Gastrocnemius medialis (tissue), 4 donors: ENCODE measurements around the gene THSD7B.

Experiments
- POLR2A ChIP-seq, 2 donors: fragments of 450-650 bp; IDR thresholded peaks; one replicate each; pipeline ENCODE4 v1.6.1; 2017; ENCODE audit warnings: antibody characterized with exemption in 2 of 2, mild to moderate bottlenecking in 2 of 2, moderate library complexity in 2 of 2
- TF ChIP-seq, protein P1 (sequence below), 5 experiments: fragments of 450-650 bp in 3 of 5; fragments of 200-600 bp in 2 of 5; sonication (generic) in 2 of 5; IDR thresholded peaks in 4 of 5; conservative IDR thresholded peaks in 1 of 5; 1 replicate in 4 of 5; 2 replicates in 1 of 5; pipeline ENCODE4 v1.5.1; 2016 to 2019; ENCODE audit warnings: antibody characterized with exemption in 5 of 5, mild to moderate bottlenecking in 3 of 5, moderate library complexity in 3 of 5

DNA sequence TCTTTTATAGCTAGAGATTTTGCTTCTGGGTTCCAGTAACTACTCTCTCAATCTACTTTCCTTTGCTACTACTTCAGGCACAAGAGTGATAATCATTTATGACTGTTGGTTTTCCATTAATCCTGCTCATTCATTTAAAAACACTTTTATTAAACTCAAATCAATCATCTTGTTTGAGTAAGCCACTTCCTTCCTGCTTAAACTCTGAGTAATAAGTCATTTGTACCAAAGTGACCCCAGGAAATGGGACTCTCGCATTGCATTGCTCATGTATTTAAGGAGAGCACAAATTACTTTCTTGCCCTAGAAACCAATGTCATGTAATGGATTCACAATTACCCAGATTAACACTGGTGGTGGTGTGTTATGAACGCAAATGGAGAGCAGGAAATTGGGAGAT is 928.2 kb downstream of the THSD7B start:
- TF ChIP-seq, protein P1, sequence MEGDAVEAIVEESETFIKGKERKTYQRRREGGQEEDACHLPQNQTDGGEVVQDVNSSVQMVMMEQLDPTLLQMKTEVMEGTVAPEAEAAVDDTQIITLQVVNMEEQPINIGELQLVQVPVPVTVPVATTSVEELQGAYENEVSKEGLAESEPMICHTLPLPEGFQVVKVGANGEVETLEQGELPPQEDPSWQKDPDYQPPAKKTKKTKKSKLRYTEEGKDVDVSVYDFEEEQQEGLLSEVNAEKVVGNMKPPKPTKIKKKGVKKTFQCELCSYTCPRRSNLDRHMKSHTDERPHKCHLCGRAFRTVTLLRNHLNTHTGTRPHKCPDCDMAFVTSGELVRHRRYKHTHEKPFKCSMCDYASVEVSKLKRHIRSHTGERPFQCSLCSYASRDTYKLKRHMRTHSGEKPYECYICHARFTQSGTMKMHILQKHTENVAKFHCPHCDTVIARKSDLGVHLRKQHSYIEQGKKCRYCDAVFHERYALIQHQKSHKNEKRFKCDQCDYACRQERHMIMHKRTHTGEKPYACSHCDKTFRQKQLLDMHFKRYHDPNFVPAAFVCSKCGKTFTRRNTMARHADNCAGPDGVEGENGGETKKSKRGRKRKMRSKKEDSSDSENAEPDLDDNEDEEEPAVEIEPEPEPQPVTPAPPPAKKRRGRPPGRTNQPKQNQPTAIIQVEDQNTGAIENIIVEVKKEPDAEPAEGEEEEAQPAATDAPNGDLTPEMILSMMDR (IDR thresholded peaks at IDR 0.05 in 4 of 5, conservative IDR thresholded peaks at IDR 0.05 in 1 of 5): no peak
- no peak for TF ChIP-seq POLR2A (IDR thresholded peaks at IDR 0.05)
